Stimulated activated CD4-positive, alpha-beta T cell treated with anti-CD3 and anti-CD28 coated beads, Interleukin-15, amount 100 ng/mL, for 48 hours (primary cell): ENCODE measurements around the gene RNF181.
"Not testable (repeated sequence)": the region's sequence is repeated elsewhere in the genome, so short reads cannot be mapped to it uniquely, and the experiment has no call there.

ENCODE experiments used
- DNase-seq, 2 donors: peaks; one replicate each; pipeline ENCODE4 v3.0.0-alpha.2; 2020; ENCODE audit warnings: low read depth in 2 of 2

Gene RNF181

DNA sequence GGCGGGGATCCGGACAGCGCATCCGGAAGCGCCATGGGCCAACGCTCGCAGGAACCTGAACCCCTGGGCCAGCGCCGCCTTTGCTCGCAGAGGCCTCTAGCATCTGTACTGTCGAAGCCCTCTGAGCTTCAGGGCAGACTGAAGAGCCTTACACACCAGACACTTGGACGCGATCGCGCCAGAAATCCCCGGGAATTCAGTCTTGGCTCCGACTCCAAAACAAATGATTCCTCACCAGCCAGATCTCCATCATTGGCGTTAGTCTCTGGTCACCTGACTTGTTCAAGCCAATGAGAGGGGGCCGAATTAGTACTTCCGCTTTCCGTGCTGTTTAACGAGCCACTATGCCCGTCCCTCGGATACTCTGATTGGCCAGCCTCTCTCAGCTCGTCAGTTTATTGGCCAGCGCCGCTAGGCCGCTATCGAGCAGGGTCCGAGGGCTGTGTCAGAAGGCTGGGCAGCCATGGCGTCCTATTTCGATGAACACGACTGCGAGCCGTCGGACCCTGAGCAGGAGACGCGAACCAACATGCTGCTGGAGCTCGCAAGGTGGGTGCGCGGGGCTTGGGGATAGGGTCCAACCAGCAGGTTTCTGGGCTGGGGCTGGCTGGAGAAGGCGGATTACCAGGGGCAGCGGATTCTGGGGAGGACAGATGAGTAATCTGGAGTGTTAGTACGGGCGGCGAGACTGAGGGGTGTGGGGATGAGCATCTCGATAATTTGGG, at the start of gene RNF181:
Gene RNF181, plus strand, starts transcription at position 445 of the 725 bp plus-strand sequence. Its CDS starts 19 bp downstream, at position 464.
- peak; percentile 88 to 89 for DNase-seq

DNA sequence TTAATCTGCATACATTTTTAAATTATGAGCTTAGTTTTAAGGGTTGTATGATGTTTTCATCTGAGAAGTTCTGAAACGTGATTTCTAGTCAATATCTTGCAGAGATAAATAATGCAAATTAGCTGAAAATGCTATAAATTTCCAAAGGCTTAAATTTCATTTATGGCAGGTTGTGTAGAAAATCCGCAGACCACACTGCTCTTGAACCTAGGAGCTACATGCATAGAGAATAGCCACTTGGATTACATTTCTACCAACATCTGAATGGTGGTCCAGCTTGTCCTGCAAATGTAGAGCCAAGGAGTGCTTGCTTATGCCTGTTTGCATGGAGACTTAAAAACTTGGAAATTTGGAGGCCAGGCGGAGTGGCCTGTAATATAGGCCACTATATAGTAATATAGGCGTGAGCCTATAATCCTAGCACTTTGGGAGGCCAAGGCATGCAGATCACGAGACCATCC, 49.7 kb upstream of the RNF181 start:
- no peak for DNase-seq

DNA sequence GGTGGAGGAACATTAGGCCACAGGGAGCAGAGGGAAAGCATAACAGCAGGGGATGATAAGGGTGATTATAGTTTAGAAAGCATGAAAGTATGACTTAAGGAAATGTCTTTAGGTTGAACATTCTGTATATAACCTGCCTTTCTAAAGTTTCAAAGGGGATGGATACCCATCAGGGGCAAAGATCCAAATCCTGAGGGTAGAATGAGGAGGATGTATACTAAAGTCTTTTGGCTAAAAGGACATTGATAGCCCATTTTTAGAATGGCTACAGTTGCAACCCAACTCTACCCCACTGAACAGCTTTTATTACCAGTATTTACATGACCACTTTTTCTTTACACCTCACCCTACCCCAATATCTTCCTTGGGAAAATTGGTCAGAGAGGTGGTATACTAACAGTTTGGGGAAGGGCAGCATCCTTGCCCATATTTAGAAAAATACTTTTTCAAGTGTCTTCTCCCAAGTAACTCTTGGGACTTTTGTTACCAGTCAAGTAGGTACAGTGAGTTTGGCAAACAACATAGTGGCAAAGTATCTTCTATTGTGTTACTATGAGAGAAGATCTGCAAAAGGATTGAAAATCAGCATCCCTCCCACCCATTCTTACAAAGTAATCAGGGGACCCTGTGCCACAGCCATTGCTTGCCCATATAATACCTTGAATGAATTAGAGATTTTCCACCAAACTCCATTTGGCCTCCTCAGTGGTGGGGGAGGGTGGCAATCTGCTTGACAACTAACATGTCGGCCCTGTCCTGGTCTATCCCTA, 48.3 kb upstream of the RNF181 start:
- DNase-seq: no peak

GRCh38 chr2:85547859-85548607, 47.5 kb upstream of the RNF181 start:
- no peak for DNase-seq

GRCh38 chr2:85548608-85548900, 47.0 kb upstream of the RNF181 start:
- no peak for DNase-seq

DNA sequence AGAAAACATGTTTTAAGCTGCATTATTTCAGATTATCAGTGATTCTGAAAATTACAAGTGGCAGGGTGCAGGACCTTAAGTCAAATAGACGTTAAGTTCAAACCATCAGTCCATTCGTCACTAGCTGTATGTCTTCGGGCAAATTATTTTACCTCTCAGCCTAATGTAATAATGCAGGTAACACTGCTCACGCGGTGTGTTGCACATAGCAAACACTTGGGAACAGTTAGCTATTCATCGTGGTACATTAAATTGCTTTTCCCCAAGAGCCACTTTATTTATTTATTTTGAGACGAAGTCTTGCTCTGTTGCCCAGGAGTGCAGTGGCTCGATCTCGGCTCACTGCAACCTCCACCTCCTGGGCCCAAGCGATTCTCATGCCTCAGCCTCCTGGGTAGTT, 46.5 kb upstream of the RNF181 start:
- no peak for DNase-seq

GRCh38 chr2:85549826-85550225, 45.7 kb upstream of the RNF181 start:
- DNase-seq: no peak

- DNase-seq: no peak
Measured at GRCh38 chr2:85550486-85550885, 45.1 kb upstream of the RNF181 start.

GRCh38 chr2:85551698-85552678, 43.6 kb upstream of the RNF181 start:
- peak; percentile 71 to 79 for DNase-seq

- no peak for DNase-seq
Measured at GRCh38 chr2:85553184-85553583, 42.4 kb upstream of the RNF181 start.

DNA sequence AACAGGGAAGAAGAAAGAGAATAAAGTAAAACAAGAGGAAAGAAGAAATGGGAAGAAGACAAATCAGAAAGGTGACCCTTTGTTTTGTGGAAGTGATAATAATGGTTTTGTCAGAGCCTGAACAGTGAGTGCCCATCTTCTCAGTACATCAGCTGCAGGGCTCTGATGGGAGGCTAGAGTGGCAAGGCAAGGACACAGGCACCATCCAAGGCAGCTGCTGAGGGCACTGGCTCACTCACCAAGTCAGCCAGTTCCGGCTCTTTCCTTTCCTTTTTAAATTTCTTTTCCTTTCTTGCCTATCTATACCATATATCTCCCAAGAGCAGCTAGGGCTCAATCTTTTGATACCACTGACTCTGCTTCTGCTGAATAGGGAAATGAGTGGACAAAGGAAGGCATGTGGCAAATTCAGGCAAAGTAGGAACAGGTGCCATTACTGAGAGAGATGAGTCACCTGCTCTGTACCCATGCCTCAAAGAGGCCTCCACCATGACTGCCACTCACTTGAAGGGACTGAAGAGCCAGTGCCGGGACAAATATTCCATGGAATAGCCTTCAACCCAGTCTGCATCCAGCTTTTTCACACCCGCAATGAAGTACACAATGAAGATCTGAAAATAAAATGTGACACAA, 40.4 kb upstream of the RNF181 start:
- no peak for DNase-seq

GRCh38 chr2:85557130-85557529, 38.4 kb upstream of the RNF181 start:
- DNase-seq: no peak

DNA sequence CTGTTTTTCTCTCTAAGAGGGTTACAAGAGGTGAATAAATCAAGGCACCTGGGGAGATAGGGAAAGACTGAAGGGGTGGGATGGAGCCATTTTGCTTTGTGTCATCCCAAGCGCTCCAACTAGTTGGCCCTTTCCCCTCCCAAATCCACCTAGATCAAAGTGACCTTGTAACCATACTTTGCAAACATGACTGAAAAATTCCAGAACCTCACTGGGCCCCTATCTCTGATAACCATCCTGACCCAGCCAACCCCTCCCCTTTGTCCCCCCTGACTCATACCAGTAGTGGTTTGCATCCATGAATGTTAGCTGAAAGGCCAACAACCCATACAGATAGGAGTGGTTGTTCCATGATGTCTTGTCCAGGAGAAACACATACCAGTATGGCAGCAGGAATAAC, 37.4 kb upstream of the RNF181 start:
- no peak for DNase-seq

DNA sequence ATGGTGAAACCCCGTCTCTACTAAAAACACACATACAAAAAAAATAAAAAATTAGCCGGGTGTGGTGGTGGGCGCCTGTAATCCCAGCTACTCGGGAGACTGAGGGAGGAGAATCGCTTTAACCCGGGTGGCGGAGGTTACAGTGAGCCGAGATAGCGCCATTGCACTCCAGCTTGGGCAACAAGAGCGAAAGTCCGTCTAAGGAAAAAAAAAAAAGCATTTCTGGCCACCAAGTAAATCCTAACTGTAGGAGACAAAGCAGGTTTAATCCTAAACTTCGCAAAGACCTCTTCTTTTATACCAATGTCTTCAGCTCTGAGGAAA, 35.2 kb upstream of the RNF181 start:
- DNase-seq: not testable (repeated sequence)

DNA sequence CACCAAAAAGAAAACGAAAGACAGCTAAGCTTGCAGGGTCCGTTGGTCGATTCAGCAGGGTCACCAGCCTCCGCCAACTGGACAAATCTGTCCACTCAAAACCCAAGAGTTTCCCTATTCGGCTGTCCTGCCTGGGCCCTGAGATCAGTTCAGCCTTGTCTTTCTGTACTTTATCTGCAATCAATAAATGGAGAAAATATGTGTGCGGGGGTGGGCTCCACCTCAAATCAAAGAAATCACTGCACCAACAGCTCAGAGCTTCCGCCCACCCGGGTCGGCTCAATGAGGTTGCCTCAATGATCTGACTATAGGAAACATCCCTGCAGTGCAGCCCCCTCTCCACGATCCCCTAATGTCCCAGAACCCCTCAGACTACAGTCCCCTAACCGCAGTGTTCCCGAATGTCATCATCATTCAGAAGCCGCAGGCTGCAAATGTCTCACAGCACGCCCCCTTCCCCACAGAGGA, 34.7 kb upstream of the RNF181 start:
- no peak for DNase-seq

GRCh38 chr2:85561280-85562212, 34.0 kb upstream of the RNF181 start, which contains the start of gene GGCX:
Gene GGCX, minus strand, starts transcription at chr2:85561493. Its CDS starts 65 bp downstream, at chr2:85561428.
- peak; percentile 92 to 96 for DNase-seq

GRCh38 chr2:85564144-85564563, 31.4 kb upstream of the RNF181 start:
- no peak for DNase-seq

GRCh38 chr2:85566265-85566664, 29.3 kb upstream of the RNF181 start:
- no peak for DNase-seq

DNA sequence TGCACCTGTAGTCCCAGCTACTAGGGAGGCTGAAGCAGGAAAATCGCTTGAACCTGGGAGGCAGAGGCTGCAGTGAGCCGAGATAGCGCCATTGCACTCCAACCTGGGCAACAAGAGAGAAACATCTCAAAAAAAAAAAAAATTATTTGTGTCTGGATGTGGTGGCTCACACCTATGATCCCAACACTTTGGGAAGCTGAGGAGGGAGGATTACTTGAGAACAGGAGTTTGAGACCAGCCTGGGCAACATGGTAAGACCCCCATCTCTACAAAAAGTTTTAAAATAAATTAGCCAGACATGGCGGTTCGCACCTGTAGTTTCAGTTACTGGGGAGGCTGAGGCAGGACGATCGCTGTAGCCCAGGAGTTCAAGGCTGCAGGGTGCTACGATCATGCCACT, 19.8 kb upstream of the RNF181 start:
- DNase-seq: no peak

- DNase-seq: no peak
Measured at GRCh38 chr2:85577063-85577385, 18.5 kb upstream of the RNF181 start.
